HepG2 (cell line): ENCODE data around the gene CARHSP1.

ENCODE experiments used
- MAFK ChIP-seq, 2 experiments: IDR thresholded peaks in 1 of 2; conservative IDR thresholded peaks in 1 of 2; 2 replicates each; pipeline ENCODE4 v1.6.1; 2011; ENCODE audit warnings: improper control_type of control experiment in 2 of 2, low read length in 2 of 2
- POLR2A ChIP-seq, 2 experiments: IDR thresholded peaks; 2 replicates each; pipeline ENCODE4 v1.6.1; 2011; ENCODE audit warnings: low read depth in 2 of 2, low read length in 2 of 2, mild to moderate bottlenecking in 1 of 2, moderate library complexity in 1 of 2; ENCODE audit not compliant: insufficient read depth in 1 of 2
- SP1 ChIP-seq, 2 experiments: fragments of 450-650 bp in 1 of 2; sonication (generic) in 1 of 2; formaldehyde crosslinking in 1 of 2; IDR thresholded peaks; 2 replicates each; pipeline versions ENCODE4 v1.4.0 to v1.6.1; 2016 to 2020; ENCODE audit warnings: missing genetic modification reagents in 1 of 2
- TP53 ChIP-seq: sonication (generic); formaldehyde crosslinking; conservative IDR thresholded peaks from 2 replicates; pipeline ENCODE4 v1.4.0; 2020; ENCODE audit warnings: missing genetic modification reagents
- ZFX ChIP-seq: sonication (generic); formaldehyde crosslinking; IDR thresholded peaks from 2 replicates; pipeline ENCODE4 v1.4.0; 2020; ENCODE audit warnings: mild to moderate bottlenecking, low read depth, missing genetic modification reagents, moderate library complexity
- ZNF83 ChIP-seq: sonication (generic); formaldehyde crosslinking; IDR thresholded peaks from 2 replicates; pipeline ENCODE4 v1.4.0; 2020; ENCODE audit warnings: missing genetic modification reagents, mild to moderate bottlenecking, borderline replicate concordance
- TF ChIP-seq, protein P1 (sequence below): sonication (generic); formaldehyde crosslinking; IDR thresholded peaks from 2 replicates; pipeline ENCODE4 v1.5.0; 2020; ENCODE audit warnings: mild to moderate bottlenecking, missing genetic modification reagents, moderate library complexity

- TF ChIP-seq, protein P1, sequence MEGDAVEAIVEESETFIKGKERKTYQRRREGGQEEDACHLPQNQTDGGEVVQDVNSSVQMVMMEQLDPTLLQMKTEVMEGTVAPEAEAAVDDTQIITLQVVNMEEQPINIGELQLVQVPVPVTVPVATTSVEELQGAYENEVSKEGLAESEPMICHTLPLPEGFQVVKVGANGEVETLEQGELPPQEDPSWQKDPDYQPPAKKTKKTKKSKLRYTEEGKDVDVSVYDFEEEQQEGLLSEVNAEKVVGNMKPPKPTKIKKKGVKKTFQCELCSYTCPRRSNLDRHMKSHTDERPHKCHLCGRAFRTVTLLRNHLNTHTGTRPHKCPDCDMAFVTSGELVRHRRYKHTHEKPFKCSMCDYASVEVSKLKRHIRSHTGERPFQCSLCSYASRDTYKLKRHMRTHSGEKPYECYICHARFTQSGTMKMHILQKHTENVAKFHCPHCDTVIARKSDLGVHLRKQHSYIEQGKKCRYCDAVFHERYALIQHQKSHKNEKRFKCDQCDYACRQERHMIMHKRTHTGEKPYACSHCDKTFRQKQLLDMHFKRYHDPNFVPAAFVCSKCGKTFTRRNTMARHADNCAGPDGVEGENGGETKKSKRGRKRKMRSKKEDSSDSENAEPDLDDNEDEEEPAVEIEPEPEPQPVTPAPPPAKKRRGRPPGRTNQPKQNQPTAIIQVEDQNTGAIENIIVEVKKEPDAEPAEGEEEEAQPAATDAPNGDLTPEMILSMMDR (CRISPR knock-in tag) = no peak
- no peak for TF ChIP-seq ZFX
- no peak for TF ChIP-seq ZNF83
- TF ChIP-seq MAFK (conservative IDR thresholded peaks at IDR 0.05 in 1 of 2, IDR thresholded peaks at IDR 0.05 in 1 of 2; ENCODE audit: low read length in 2 of 2) = no peak
- TF ChIP-seq SP1 (IDR thresholded peaks at IDR 0.05) = no peak
- no peak for TF ChIP-seq SP1 (CRISPR knock-in tag; IDR thresholded peaks at IDR 0.05)
- no peak for TF ChIP-seq TP53
- no peak for TF ChIP-seq POLR2A (IDR thresholded peaks at IDR 0.05; ENCODE audit: insufficient read depth in 1 of 2, low read depth in 2 of 2, low read length in 2 of 2)
Observed at GRCh38 chr16:8880839-8881510, 12.2 kb upstream of the CARHSP1 start.
